HCT116 (cell line): ENCODE results near the gene ST6GALNAC2. TPM values are rescaled to one million over a fixed set of nuclear protein-coding genes. Genes with fewer than 3 reads are reported as not detected.

Experiments
- ATAC-seq: fragments of 200-7000 bp; cut with Tn5 transposase; 2 replicates; pipeline ENCODE4 v1.9.1; 2020; ENCODE audit warnings: mild to moderate bottlenecking, moderate library complexity
- BruUV-seq: library from RNA; stranded (reverse); fragments of 400-500 nt; replicated peaks from 2 replicates; lab custom pipeline; 2021; lab: Mats Ljungman, UMichigan
- CTCF ChIA-PET: fragments of 300-600 bp; sonication (Branson Sonifier 250); formaldehyde crosslinking; loops from one replicate; lab custom pipeline; 2021; ENCODE audit warnings: antibody characterized with exemption; lab: Charles Lee
- POLR2A ChIA-PET: fragments of 300-600, 350-600 bp; sonication (Branson Sonifier 250); formaldehyde crosslinking; loops from one replicate; lab custom pipeline; 2021; ENCODE audit warnings: antibody characterized with exemption; lab: Charles Lee
- RAD21 ChIA-PET, 2 experiments: fragments of 300-600 bp; sonication (Branson Sonifier 250); formaldehyde crosslinking; loops; one replicate each; lab custom pipeline; 2023; ENCODE audit warnings: low total read pairs in 2 of 2; ENCODE audit not compliant: uncharacterized antibody in 2 of 2, unreplicated experiment in 2 of 2, low non-redundant PET in 1 of 2; lab: Charles Lee
- DNase-seq: peaks from one replicate; pipeline ENCODE4 v3.0.0-alpha.2; 2010; ENCODE audit warnings: low read depth, low spot score
- H2AFZ ChIP-seq: fragments of 200-600 bp; shearing (Covaris generic), sonication (generic); 2 replicates; pipeline ENCODE4 v1.6.1; 2017; ENCODE audit warnings: low read depth, mixed run types, mixed read lengths, antibody characterized with exemption, low read length; ENCODE audit not compliant: poor library complexity, severe bottlenecking
- H3K27ac ChIP-seq: 2 replicates; pipeline ENCODE4 v1.5.1; 2012; ENCODE audit warnings: low read depth, low read length
- H3K27me3 ChIP-seq: fragments of 200-600 bp; sonication (generic); 2 replicates; pipeline ENCODE4 v1.6.1; 2016; ENCODE audit warnings: mixed run types, low read length, mixed read lengths; ENCODE audit not compliant: insufficient read depth
- H3K36me3 ChIP-seq, 2 experiments: fragments of 200-500 bp in 1 of 2; fragments of 200-600 bp in 1 of 2; sonication (Bioruptor generic) in 1 of 2; sonication (generic) in 1 of 2; 2 replicates each; pipeline versions ENCODE4 v1.5.1 to v1.6.1; 2014 to 2016; ENCODE audit warnings: low read length in 2 of 2, inconsistent platforms in 1 of 2, mixed read lengths in 1 of 2, mixed run types in 1 of 2; ENCODE audit not compliant: insufficient read depth in 2 of 2, control insufficient read depth in 1 of 2
- H3K4me1 ChIP-seq, 2 experiments: fragments of 200-600 bp in 1 of 2; sonication (generic) in 1 of 2; 2 replicates each; pipeline versions ENCODE4 v1.5.1 to v1.6.1; 2012 to 2017; ENCODE audit warnings: low read length in 2 of 2, inconsistent platforms in 1 of 2, mild to moderate bottlenecking in 1 of 2, mixed read lengths in 1 of 2, mixed run types in 1 of 2, moderate library complexity in 1 of 2; ENCODE audit not compliant: insufficient read depth in 2 of 2, control insufficient read depth in 1 of 2
- H3K4me2 ChIP-seq: fragments of 200-600 bp; sonication (generic); 2 replicates; pipeline ENCODE4 v1.6.1; 2017; ENCODE audit warnings: mixed run types, low read length, mixed read lengths
- H3K4me3 ChIP-seq, 2 experiments: fragments of 200-600 bp in 1 of 2; sonication (generic) in 1 of 2; replicated peaks in 1 of 2; 2 replicates each; pipeline ENCODE4 v1.5.1; 2011 to 2016; ENCODE audit warnings: low read length in 2 of 2, control low read depth in 1 of 2, low read depth in 1 of 2, mild to moderate bottlenecking in 1 of 2, mixed read lengths in 1 of 2, mixed run types in 1 of 2
- H3K79me2 ChIP-seq: fragments of 200-600 bp; sonication (generic); 2 replicates; pipeline ENCODE4 v1.6.1; 2017; ENCODE audit warnings: mild to moderate bottlenecking, mixed run types, low read length, moderate library complexity, mixed read lengths; ENCODE audit not compliant: insufficient read depth
- H3K9ac ChIP-seq: fragments of 200-600 bp; sonication (generic); 2 replicates; pipeline ENCODE4 v1.6.1; 2016; ENCODE audit warnings: low read length, mixed read lengths
- H3K9me2 ChIP-seq: fragments of 200-600 bp; sonication (generic), shearing (Covaris generic); 2 replicates; pipeline ENCODE4 v1.6.1; 2017; ENCODE audit warnings: mixed run types, mild to moderate bottlenecking, moderate library complexity; ENCODE audit not compliant: insufficient read depth
- H3K9me3 ChIP-seq, 2 experiments: fragments of 200-500 bp in 1 of 2; fragments of 200-600 bp in 1 of 2; sonication (Bioruptor generic) in 1 of 2; sonication (generic) in 1 of 2; 2 replicates each; pipeline ENCODE4 v1.6.1; 2014 to 2017; ENCODE audit warnings: low read length in 2 of 2, mixed read lengths in 2 of 2, inconsistent platforms in 1 of 2, low read depth in 1 of 2, mild to moderate bottlenecking in 1 of 2, mixed run types in 1 of 2, moderate library complexity in 1 of 2; ENCODE audit not compliant: control insufficient read depth in 1 of 2, insufficient read depth in 1 of 2
- H4K20me1 ChIP-seq: fragments of 200-600 bp; sonication (generic), shearing (Covaris generic); 2 replicates; pipeline ENCODE4 v1.6.1; 2017; ENCODE audit warnings: mixed run types, mild to moderate bottlenecking, moderate library complexity; ENCODE audit not compliant: insufficient read depth
- CBX3 ChIP-seq: IDR thresholded peaks from 2 replicates; pipeline ENCODE4 v1.6.1; 2012; ENCODE audit warnings: low read depth
- CEBPB ChIP-seq: IDR thresholded peaks from 2 replicates; pipeline ENCODE4 v1.6.1; 2012; ENCODE audit warnings: low read depth
- CTCF ChIP-seq, 3 experiments: fragments of 200-600 bp in 1 of 3; sonication (generic) in 1 of 3; IDR thresholded peaks in 2 of 3; conservative IDR thresholded peaks in 1 of 3; 2 replicates each; pipeline ENCODE4 v1.5.1; 2012 to 2017; ENCODE audit warnings: low read depth in 2 of 3, low read length in 2 of 3, antibody characterized with exemption in 1 of 3, borderline replicate concordance in 1 of 3, control low read depth in 1 of 3, mild to moderate bottlenecking in 1 of 3, mixed read lengths in 1 of 3, mixed run types in 1 of 3, moderate library complexity in 1 of 3; ENCODE audit not compliant: insufficient read depth in 1 of 3
- EZH2 ChIP-seq: fragments of 200-600 bp; sonication (generic); IDR thresholded peaks from 2 replicates; pipeline ENCODE4 v1.6.1; 2017; ENCODE audit warnings: antibody characterized with exemption, mixed run types
- EZH2phosphoT487 ChIP-seq: fragments of 200-600 bp; IDR thresholded peaks from 2 replicates; pipeline ENCODE4 v1.6.1; 2018; ENCODE audit warnings: antibody characterized with exemption, borderline replicate concordance
- FOSL1 ChIP-seq: IDR thresholded peaks from 2 replicates; pipeline ENCODE4 v1.6.1; 2012; ENCODE audit warnings: low read depth
- JUND ChIP-seq: IDR thresholded peaks from 2 replicates; pipeline ENCODE4 v1.6.1; 2012
- MAX ChIP-seq: IDR thresholded peaks from 2 replicates; pipeline ENCODE4 v1.6.1; 2012
- POLR2A ChIP-seq: IDR thresholded peaks from 2 replicates; pipeline ENCODE4 v1.7.0; 2011; ENCODE audit warnings: borderline replicate concordance; ENCODE audit not compliant: insufficient read depth, insufficient read length; ENCODE audit errors: extremely low read depth
- POLR2AphosphoS5 ChIP-seq: IDR thresholded peaks from 2 replicates; pipeline ENCODE4 v1.6.1; 2011; ENCODE audit warnings: mild to moderate bottlenecking, low read depth, low read length, moderate library complexity
- RAD21 ChIP-seq: IDR thresholded peaks from 2 replicates; pipeline ENCODE4 v1.6.1; 2012; ENCODE audit warnings: low read depth, mild to moderate bottlenecking
- REST ChIP-seq: IDR thresholded peaks from 2 replicates; pipeline ENCODE4 v1.6.1; 2012; ENCODE audit warnings: low read depth
- SIN3A ChIP-seq: IDR thresholded peaks from 2 replicates; pipeline ENCODE4 v1.6.1; 2012; ENCODE audit warnings: low read depth
- SP1 ChIP-seq: IDR thresholded peaks from 2 replicates; pipeline ENCODE4 v1.6.1; 2012; ENCODE audit warnings: low read depth
- YY1 ChIP-seq: IDR thresholded peaks from 2 replicates; pipeline ENCODE4 v1.6.1; 2011; ENCODE audit warnings: low read length, low read depth, moderate library complexity, mild to moderate bottlenecking; ENCODE audit not compliant: insufficient replicate concordance; ENCODE audit errors: extremely low read depth
- ZBTB33 ChIP-seq: IDR thresholded peaks from 2 replicates; pipeline ENCODE4 v1.6.1; 2011; ENCODE audit warnings: mild to moderate bottlenecking, low read length, moderate library complexity; ENCODE audit not compliant: insufficient replicate concordance; ENCODE audit errors: extremely low read depth
- ZFX ChIP-seq: fragments of 450-650 bp; IDR thresholded peaks from 2 replicates; pipeline ENCODE4 v1.6.1; 2017
- ZNF274 ChIP-seq: fragments of 200-500 bp; sonication (Bioruptor generic); IDR thresholded peaks from 2 replicates; pipeline ENCODE4 v1.6.1; 2014; ENCODE audit warnings: mild to moderate bottlenecking, low read depth, low read length, inconsistent platforms
- intact Hi-C: fragments of 100-400 bp; cut with micrococcal nuclease; formaldehyde crosslinking; loops from 2 replicates; pipeline ENCODE4 v1.10.0; 2022
- total RNA-seq: library from RNA; stranded (reverse); gene quantifications from one replicate; pipeline ENCODE4 v1.2.1, GENCODE V29; 2021; ENCODE audit not compliant: unreplicated experiment

Gene ST6GALNAC2
- total RNA-seq, 1 experiment from 2014 or later, result 14.7 TPM

GRCh38 chr17:76557368-76558197, 28.1 kb downstream of the ST6GALNAC2 start:
- peak overlapping the region; percentile 41 for H2AFZ ChIP-seq
- H3K27ac ChIP-seq, result peak overlapping the region; percentile 87
- peaks cover 25% of the 10 kb centered on the region; the same call in 1 of the 2 replicates for H4K20me1 ChIP-seq
- peak overlapping the region; percentile 94 to 96 for H3K4me3 ChIP-seq
- H3K4me2 ChIP-seq, result peak overlapping the region; percentile 87
- TF ChIP-seq ZBTB33 (peak; percentile 100), EZH2 (no peak), CBX3 (no peak), FOSL1 (no peak), REST (no peak), POLR2AphosphoS5 (peak; percentile 97), POLR2A (peak; percentile 97), SP1 (peak; percentile 61), SIN3A (peak; percentile 94), CTCF (IDR thresholded peaks at IDR 0.05 in 2 of 3, conservative IDR thresholded peaks at IDR 0.05 in 1 of 3; ENCODE audit: borderline replicate concordance in 1 of 3, insufficient read depth in 1 of 3, low read depth in 2 of 3, low read length in 2 of 3) (peak in 2 of 3 experiments; percentile 68; a peak in 4 of 6 replicates), YY1 (peak; percentile 91), ZFX (peak; percentile 83), JUND (no peak), CEBPB (no peak), ZNF274 (no peak), MAX (peak; percentile 100), EZH2phosphoT487 (no peak), RAD21 (no peak)
- TF ChIP-seq, all 23 proteins: peak for 9
- ChIA-PET CTCF (interaction anchor here (0.6 to 3.9 kb wide), 18 partner anchors 9 to 124 kb away, joined by 3 to 31 read pairs (median 5); partner anchors contain the start of genes PRCD and ST6GALNAC2), POLR2A (interaction anchor here (0.7 to 4.0 kb wide), 24 partner anchors 10 to 127 kb away, joined by 3 to 26 read pairs (median 4); partner anchors contain the start of gene PRCD), RAD21 (interaction anchor here in 1 of 2 experiments (1.9 to 2.1 kb wide), 2 partner anchors 67 to 124 kb away, joined by 5 to 8 read pairs; no protein-coding TSS in a partner anchor)
- Histone ChIP-seq H3K9ac (peak overlapping the region; percentile 99), H3K79me2 (peaks cover 51% of the 10 kb centered on the region), H3K36me3 (peaks cover 17 to 43% of the 10 kb centered on the region in 2 experiments), H3K4me1 (peaks cover 12 to 41% of the 10 kb centered on the region in 2 experiments; a peak in 3 of 4 replicates), H3K9me3 (no peaks in the 10 kb centered on the region), H3K27me3 (no peaks in the 10 kb centered on the region), H3K9me2 (no peaks in the 10 kb centered on the region)
- BruUV-seq, result TSS peak; percentile 77
- DNase-seq (peak; percentile 98), ATAC-seq (peak; percentile 90)
- intact Hi-C loops, result loop anchor here (1.0 kb wide), 2 partner anchors 67 to 124 kb away; no protein-coding TSS in a partner anchor
